ENCODE results near the gene SUPT20H. TPM values are rescaled to one million over a fixed set of nuclear protein-coding genes. Genes with fewer than 3 reads are reported as not detected.

Gene SUPT20H
- total and polyA plus RNA-seq, 2 of the 4 experiments (the other 2 are of a cell fraction): 46.6 to 55.1 TPM

GRCh38 chr13:37076818-37077217, 17.3 kb upstream of the SUPT20H start:
- Histone ChIP-seq H3K9ac (ENCODE audit: low read depth, low read length) (no peak overlapping the region), H2BK15ac (ENCODE audit: low read depth, low read length) (no peak overlapping the region), H3K36me3 (ENCODE audit: control insufficient read depth, insufficient read depth, low read length) (no peaks in the 10 kb centered on the region), H2AK5ac (ENCODE audit: low read depth, low read length) (no peak overlapping the region), H4K91ac (ENCODE audit: insufficient read depth, low read depth, low read length) (no peak overlapping the region), H2BK20ac (ENCODE audit: low read depth, low read length) (no peak overlapping the region), H3K23ac (ENCODE audit: low read depth, low read length) (no peak overlapping the region), H4K8ac (ENCODE audit: low read depth in 2 of 2, low read length in 2 of 2) (no peak overlapping the region), H4K5ac (ENCODE audit: low read depth, low read length) (no peak overlapping the region), H4K20me1 (ENCODE audit: insufficient read depth, low read length) (no peaks in the 10 kb centered on the region), H2BK120ac (ENCODE audit: low read depth, low read length) (no peak overlapping the region), H3K4me1 (ENCODE audit: control insufficient read depth, insufficient read depth, low read length) (0 out of 2 replicates have a peak, but pooled peaks cover 3% of the 10 kb centered on the region), H3K14ac (replicated peaks; ENCODE audit: low read depth, low read length) (no peak overlapping the region), H2AK9ac (replicated peaks; ENCODE audit: low read depth, low read length, poor library complexity) (no peak overlapping the region), H2BK5ac (ENCODE audit: low read depth, low read length, poor library complexity, severe bottlenecking) (no peak overlapping the region), H3K4me2 (ENCODE audit: low read depth, low read length) (no peak overlapping the region), H3K9me3 (ENCODE audit: control insufficient read depth, insufficient read depth, low read length) (no peaks in the 10 kb centered on the region), H3K4me3 (ENCODE audit: insufficient read depth, low read depth, low read length) (no peak overlapping the region), H3K4ac (ENCODE audit: low read depth, low read length) (no peak overlapping the region), H3K27ac (ENCODE audit: insufficient read depth, low read length) (no peak overlapping the region), H3K56ac (ENCODE audit: extremely low read depth, insufficient read depth, low read length) (no peak overlapping the region), H3K18ac (ENCODE audit: low read depth, low read length) (no peak overlapping the region), H3K9me1 (ENCODE audit: insufficient read depth, low read length) (no peaks in the 10 kb centered on the region), H2AFZ (replicated peaks; ENCODE audit: low read length, poor library complexity) (no peak overlapping the region), H3K79me1 (ENCODE audit: low read depth in 1 of 2, low read length in 2 of 2) (no peaks in the 10 kb centered on the region), H3K27me3 (ENCODE audit: control insufficient read depth, insufficient read depth, low read length) (no peaks in the 10 kb centered on the region; the same call in 1 of the 2 replicates)
- DNase-seq: no peak
- CTCF ChIA-PET: no interaction called here
- no peak for TF ChIP-seq RFX5 (IDR thresholded peaks at IDR 0.05; ENCODE audit: low read depth, low read length)
- peak; percentile 50; the same call in 1 of the 2 replicates for TF ChIP-seq NFE2L2 (IDR thresholded peaks at IDR 0.05; ENCODE audit: low read depth, low read length)
- no peak for TF ChIP-seq BHLHE40 (IDR thresholded peaks at IDR 0.05; ENCODE audit: low read depth, low read length)
- TF ChIP-seq USF2 (IDR thresholded peaks at IDR 0.05; ENCODE audit: low read depth, low read length): no peak
- no peak for TF ChIP-seq MAFK (IDR thresholded peaks at IDR 0.05; ENCODE audit: low read depth, low read length)
- TF ChIP-seq RAD21 (IDR thresholded peaks at IDR 0.05; ENCODE audit: low read length): no peak
- TF ChIP-seq MXI1 (IDR thresholded peaks at IDR 0.05; ENCODE audit: borderline replicate concordance, low read depth, low read length): no peak
- no peak for TF ChIP-seq CHD1 (IDR thresholded peaks at IDR 0.05; ENCODE audit: low read depth, low read length)
- 100% methylated on average over 1 of the region's 2 CpGs; no CpG with 5 or more reads in 1 of the 2 experiments for WGBS, 2 experiments (ENCODE audit: extremely low coverage in 2 of 2, insufficient read length in 1 of 2)
- no peak for ATAC-seq (ENCODE audit: low read depth)
- dilution Hi-C loops (cut with HindIII; ENCODE audit: low sequenced_read_pairs, unreplicated experiment): no loop called here
- BruUV-seq (replicated peaks): no TSS peak
- in situ Hi-C loops (cut with MboI; ENCODE audit: low sequenced_read_pairs): loop anchor here (25.0 kb wide), 2 partner anchors 960 to 1135 kb away; no protein-coding TSS in a partner anchor
- intact Hi-C loops (cut with micrococcal nuclease): loop anchor here (10.0 kb wide), 1 partner anchor 968 kb away; no protein-coding TSS in a partner anchor
- POLR2A ChIA-PET (ENCODE audit: unreplicated experiment): no interaction called here

Data from IMR-90 (cell line).